Activated naive CD4-positive, alpha-beta T cell treated with Interleukin-2 at 50 U/mL for 16 hours (primary cell): Measurements from ENCODE around the gene ARHGAP40.

ENCODE experiments used
- DNase-seq: peaks from one replicate; pipeline ENCODE4 v3.0.0-alpha.2; 2020

The ARHGAP40 gene

GRCh38 chr20:38657390-38657789, 55.8 kb downstream of the ARHGAP40 start:
- no peak for DNase-seq

GRCh38 chr20:38658879-38659596, 57.4 kb downstream of the ARHGAP40 start:
- DNase-seq: peak; percentile 39

GRCh38 chr20:38659597-38659880, 57.9 kb downstream of the ARHGAP40 start:
- DNase-seq: no peak

GRCh38 chr20:38660429-38660828, 58.8 kb downstream of the ARHGAP40 start:
- no peak for DNase-seq

GRCh38 chr20:38663660-38664059, 62.1 kb downstream of the ARHGAP40 start:
- no peak for DNase-seq

- no peak for DNase-seq
Measured at GRCh38 chr20:38664284-38664683, 62.7 kb downstream of the ARHGAP40 start.

- DNase-seq: no peak
Measured at GRCh38 chr20:38665094-38665493, 63.5 kb downstream of the ARHGAP40 start.

- no peak for DNase-seq
Measured at GRCh38 chr20:38665506-38666285, 64.1 kb downstream of the ARHGAP40 start.

GRCh38 chr20:38667417-38667956, 65.9 kb downstream of the ARHGAP40 start:
- no peak for DNase-seq

- DNase-seq: no peak
Measured at GRCh38 chr20:38669688-38670087, 68.1 kb downstream of the ARHGAP40 start.

- DNase-seq: no peak
Measured at GRCh38 chr20:38670786-38671185, 69.2 kb downstream of the ARHGAP40 start.

GRCh38 chr20:38671186-38671585, 69.6 kb downstream of the ARHGAP40 start:
- DNase-seq: no peak

GRCh38 chr20:38671701-38672292, 70.2 kb downstream of the ARHGAP40 start:
- no peak for DNase-seq

- no peak for DNase-seq
Measured at GRCh38 chr20:38672504-38672903, 70.9 kb downstream of the ARHGAP40 start.

- no peak for DNase-seq
Measured at GRCh38 chr20:38673261-38673660, 71.7 kb downstream of the ARHGAP40 start.

- DNase-seq: no peak
Measured at GRCh38 chr20:38673725-38674091, 72.1 kb downstream of the ARHGAP40 start.

- DNase-seq: peak; percentile 45
Measured at GRCh38 chr20:38674092-38674764, 72.6 kb downstream of the ARHGAP40 start.

GRCh38 chr20:38674765-38675133, 73.1 kb downstream of the ARHGAP40 start:
- no peak for DNase-seq

GRCh38 chr20:38676576-38676975, 75.0 kb downstream of the ARHGAP40 start:
- DNase-seq: no peak

- DNase-seq: peak; percentile 10
Measured at GRCh38 chr20:38680500-38681306, 79.1 kb downstream of the ARHGAP40 start.

- no peak for DNase-seq
Measured at GRCh38 chr20:38685271-38685670, 83.7 kb downstream of the ARHGAP40 start.

GRCh38 chr20:38685853-38686473, 84.4 kb downstream of the ARHGAP40 start:
- peak; percentile 37 for DNase-seq
